ENCODE results near the gene DGKZ.

The DGKZ gene

DNA sequence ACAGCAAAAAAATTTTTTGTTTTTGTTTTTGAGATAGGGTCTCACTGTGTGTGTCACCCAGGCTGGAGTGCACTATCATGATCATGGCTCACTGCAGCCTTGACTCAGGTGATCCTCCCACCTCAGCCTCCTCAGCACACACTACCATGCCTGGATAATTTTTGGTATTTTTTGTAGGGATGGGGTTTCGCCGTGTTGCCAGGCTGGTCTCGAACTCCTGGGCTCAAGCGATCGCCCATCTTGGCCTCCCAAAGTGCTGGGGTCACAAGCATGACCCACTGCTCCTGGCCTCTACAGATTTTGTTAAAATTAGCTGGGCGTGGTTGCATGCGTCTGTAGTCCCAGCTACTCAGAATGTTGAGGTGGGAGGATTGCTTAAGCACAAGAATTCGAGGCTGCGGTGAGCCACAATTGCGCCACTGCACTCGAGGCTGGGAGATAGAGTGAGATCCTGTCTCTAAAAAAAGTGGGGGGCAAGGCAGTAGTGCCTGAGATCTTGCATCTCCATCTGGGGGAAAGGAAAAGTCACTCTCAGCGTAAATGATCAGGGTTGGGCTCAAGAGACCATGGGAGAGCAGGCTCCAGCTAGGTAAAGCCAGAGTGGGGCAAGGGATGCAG is 10.6 kb upstream of the DGKZ start:
- Histone ChIP-seq H3K27ac (ENCODE audit: low read depth, low read length) (no peak overlapping the region), H3K9ac (ENCODE audit: low read depth, low read length) (no peak overlapping the region), H3K36me3 (ENCODE audit: insufficient read depth, low read length) (no peaks in the 10 kb centered on the region), H3K4me3 (ENCODE audit: low read length) (no peak overlapping the region), H3K27me3 (ENCODE audit: insufficient read depth, low read length) (peaks cover 32% of the 10 kb centered on the region), H3K9me3 (ENCODE audit: insufficient read depth, low read depth, low read length) (no peaks in the 10 kb centered on the region), H3K4me1 (ENCODE audit: insufficient read depth, low read length) (peaks cover 59% of the 10 kb centered on the region)
- WGBS: 92% methylated on average over 12 of the region's 12 CpGs

DNA sequence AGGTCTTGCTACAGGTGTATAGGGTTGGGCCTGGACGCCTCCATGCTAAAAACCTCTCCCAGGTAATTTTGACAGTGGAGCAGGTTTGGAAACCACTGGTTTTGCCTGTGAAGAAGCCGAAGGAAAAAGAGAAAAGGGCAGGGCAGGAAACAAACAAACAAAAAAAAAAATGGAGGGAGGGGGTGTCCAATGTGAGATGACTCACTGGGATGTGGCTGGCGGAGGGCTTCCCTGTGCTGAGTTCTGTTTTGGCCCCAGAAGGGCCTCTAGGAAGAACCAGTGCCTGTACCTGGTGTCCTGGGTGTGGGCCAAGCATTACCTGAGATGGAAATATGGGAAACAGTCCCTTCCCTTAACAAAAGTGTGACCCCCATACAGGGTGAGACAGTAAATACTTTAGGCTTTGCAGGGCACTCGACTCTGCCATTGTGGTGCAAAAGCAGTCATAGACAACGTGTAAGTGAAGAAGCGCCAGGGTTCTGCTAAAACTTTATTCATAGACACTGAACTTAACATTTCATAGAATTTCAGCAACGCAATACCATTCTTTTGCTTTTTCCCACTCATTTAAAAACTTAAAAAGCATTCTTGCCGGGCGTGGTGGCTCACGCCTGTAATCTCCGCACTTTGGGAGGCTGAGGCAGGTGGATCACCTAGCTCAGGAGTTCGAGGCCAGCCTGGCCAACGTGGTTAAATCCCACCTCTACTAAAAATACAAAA is 9.5 kb upstream of the DGKZ start:
- Histone ChIP-seq H3K4me1 (ENCODE audit: insufficient read depth, low read length) (peaks cover 62% of the 10 kb centered on the region), H3K9ac (ENCODE audit: low read depth, low read length) (no peak overlapping the region), H3K27me3 (ENCODE audit: insufficient read depth, low read length) (peaks cover 21% of the 10 kb centered on the region), H3K9me3 (ENCODE audit: insufficient read depth, low read depth, low read length) (no peaks in the 10 kb centered on the region), H3K4me3 (ENCODE audit: low read length) (no peak overlapping the region), H3K36me3 (ENCODE audit: insufficient read depth, low read length) (no peaks in the 10 kb centered on the region), H3K27ac (ENCODE audit: low read depth, low read length) (peak overlapping the region; percentile 10; the same call in 1 of the 2 replicates)
- 80% methylated on average over 13 of the region's 13 CpGs for WGBS

DNA sequence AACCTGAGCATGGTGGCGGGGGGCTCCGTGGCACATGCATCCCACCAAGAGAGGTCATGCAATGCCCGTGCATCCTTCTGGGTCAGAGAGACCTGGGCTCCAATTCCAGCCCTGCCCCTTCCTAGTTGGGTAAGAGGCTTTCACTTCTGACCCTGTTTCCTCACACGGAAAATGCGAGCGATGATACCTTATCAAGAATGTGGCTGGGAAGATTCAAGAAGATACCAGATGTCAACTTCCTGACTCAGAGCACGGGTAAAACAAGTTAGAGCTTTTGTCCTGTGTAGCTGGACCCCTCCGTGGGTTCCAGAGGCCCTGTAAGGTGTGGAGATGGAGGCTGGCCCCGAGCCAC is 8.7 kb upstream of the DGKZ start:
- Histone ChIP-seq H3K27ac (ENCODE audit: low read depth, low read length) (peak overlapping the region; percentile 93), H3K4me3 (ENCODE audit: low read length) (peak overlapping the region; percentile 35), H3K27me3 (ENCODE audit: insufficient read depth, low read length) (peaks cover 13% of the 10 kb centered on the region), H3K36me3 (ENCODE audit: insufficient read depth, low read length) (no peaks in the 10 kb centered on the region), H3K9me3 (ENCODE audit: insufficient read depth, low read depth, low read length) (no peaks in the 10 kb centered on the region), H3K9ac (ENCODE audit: low read depth, low read length) (peak overlapping the region; percentile 17; the same call in 1 of the 2 replicates), H3K4me1 (ENCODE audit: insufficient read depth, low read length) (peaks cover 70% of the 10 kb centered on the region)
- 26% methylated on average over 9 of the region's 9 CpGs for WGBS

DNA sequence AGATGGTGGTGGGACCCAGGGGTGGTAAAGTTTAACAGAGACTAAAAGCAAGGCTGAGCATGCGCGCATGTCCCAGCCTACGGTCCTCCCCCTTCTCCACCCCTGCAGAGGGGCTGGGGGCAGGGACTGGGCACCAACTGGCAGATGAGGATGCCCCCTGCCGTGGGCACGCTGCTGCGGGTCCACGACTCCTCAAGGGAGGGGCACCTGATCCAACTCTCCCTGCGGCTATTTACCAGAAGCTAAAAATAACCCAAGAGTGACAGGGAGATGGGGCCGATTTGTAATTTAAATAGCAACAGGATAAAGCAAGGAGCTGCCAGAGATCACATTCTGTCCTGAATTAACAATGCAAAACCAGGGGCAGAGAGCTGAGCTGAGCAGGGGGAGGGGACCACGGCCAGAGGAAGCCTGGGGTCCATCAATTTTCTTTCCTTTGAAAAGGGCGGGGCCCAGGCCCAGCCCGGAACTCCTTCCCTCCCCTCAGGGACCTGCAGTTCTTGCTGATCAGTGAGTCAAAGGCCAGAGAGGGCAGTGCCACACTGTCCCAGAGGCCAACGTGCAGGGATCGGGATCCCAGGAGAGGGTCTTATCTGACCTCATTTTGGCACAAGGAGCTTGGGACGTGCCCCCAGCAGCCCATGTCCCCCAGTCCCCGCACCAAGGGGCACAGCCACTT is 8.1 kb upstream of the DGKZ start:
- Histone ChIP-seq H3K9me3 (ENCODE audit: insufficient read depth, low read depth, low read length) (no peaks in the 10 kb centered on the region), H3K36me3 (ENCODE audit: insufficient read depth, low read length) (no peaks in the 10 kb centered on the region), H3K27me3 (ENCODE audit: insufficient read depth, low read length) (peaks cover 7% of the 10 kb centered on the region), H3K4me3 (ENCODE audit: low read length) (peak overlapping the region; percentile 35), H3K4me1 (ENCODE audit: insufficient read depth, low read length) (peaks cover 76% of the 10 kb centered on the region), H3K9ac (ENCODE audit: low read depth, low read length) (peak overlapping the region; percentile 32; the same call in 1 of the 2 replicates), H3K27ac (ENCODE audit: low read depth, low read length) (peak overlapping the region; percentile 93)
- 6% methylated on average over 16 of the region's 16 CpGs for WGBS

DNA sequence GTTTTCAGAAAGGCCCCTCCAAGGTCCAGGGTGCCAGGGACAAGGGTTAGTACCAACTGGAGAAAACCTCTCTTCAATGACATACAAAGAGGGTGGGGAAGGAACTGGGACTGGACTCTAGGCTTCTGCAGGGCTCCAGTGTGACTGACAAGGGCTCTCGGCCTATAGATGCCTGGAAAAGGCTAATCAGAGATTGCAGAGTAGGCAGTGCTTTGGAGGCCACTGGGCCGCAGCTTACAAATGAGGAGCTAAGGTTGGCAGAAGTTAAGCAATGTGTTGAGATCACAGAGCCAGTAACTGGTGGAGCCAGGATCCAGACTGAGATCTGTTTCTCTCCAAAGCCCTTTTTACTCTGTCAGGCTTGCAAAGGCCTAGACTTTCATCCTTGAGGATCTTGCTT is 7.4 kb upstream of the DGKZ start:
- Histone ChIP-seq H3K9ac (ENCODE audit: low read depth, low read length) (0 out of 2 replicates have a peak overlapping the region, but pooled peaks have one; percentile 32), H3K27me3 (ENCODE audit: insufficient read depth, low read length) (peaks cover under 1% of the 10 kb centered on the region; the same call in 1 of the 2 replicates), H3K9me3 (ENCODE audit: insufficient read depth, low read depth, low read length) (no peaks in the 10 kb centered on the region), H3K27ac (ENCODE audit: low read depth, low read length) (peak overlapping the region; percentile 93), H3K4me1 (ENCODE audit: insufficient read depth, low read length) (peaks cover 79% of the 10 kb centered on the region), H3K4me3 (ENCODE audit: low read length) (peak overlapping the region; percentile 35; the same call in 1 of the 2 replicates), H3K36me3 (ENCODE audit: insufficient read depth, low read length) (no peaks in the 10 kb centered on the region)
- 81% methylated on average over 2 of the region's 2 CpGs for WGBS

DNA sequence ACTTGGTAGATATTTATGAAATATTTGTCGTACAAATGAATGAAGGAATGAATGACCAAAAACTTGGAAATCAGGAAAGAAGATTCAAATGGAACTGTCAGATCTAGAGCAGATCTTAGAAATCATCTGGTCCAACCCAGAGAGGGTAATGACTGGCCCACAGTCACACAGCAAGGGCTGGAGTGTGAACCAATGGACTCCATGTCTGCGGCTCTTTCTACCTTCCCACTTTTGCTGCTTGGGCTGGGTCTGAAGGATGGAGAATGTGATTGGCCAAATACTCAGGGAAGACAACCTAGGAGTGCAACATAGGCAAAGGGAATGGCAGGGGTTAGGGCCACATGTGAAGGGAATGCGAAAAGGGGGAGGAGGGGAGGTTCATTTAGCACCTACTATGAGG is 5.8 kb upstream of the DGKZ start:
- Histone ChIP-seq H3K9me3 (ENCODE audit: insufficient read depth, low read depth, low read length) (no peaks in the 10 kb centered on the region), H3K9ac (ENCODE audit: low read depth, low read length) (no peak overlapping the region), H3K4me3 (ENCODE audit: low read length) (no peak overlapping the region), H3K4me1 (ENCODE audit: insufficient read depth, low read length) (peaks cover 75% of the 10 kb centered on the region), H3K36me3 (ENCODE audit: insufficient read depth, low read length) (no peaks in the 10 kb centered on the region), H3K27me3 (ENCODE audit: insufficient read depth, low read length) (peaks cover 10% of the 10 kb centered on the region; the same call in 1 of the 2 replicates), H3K27ac (ENCODE audit: low read depth, low read length) (no peak overlapping the region)
- WGBS: 90% methylated on average over 3 of the region's 3 CpGs

DNA sequence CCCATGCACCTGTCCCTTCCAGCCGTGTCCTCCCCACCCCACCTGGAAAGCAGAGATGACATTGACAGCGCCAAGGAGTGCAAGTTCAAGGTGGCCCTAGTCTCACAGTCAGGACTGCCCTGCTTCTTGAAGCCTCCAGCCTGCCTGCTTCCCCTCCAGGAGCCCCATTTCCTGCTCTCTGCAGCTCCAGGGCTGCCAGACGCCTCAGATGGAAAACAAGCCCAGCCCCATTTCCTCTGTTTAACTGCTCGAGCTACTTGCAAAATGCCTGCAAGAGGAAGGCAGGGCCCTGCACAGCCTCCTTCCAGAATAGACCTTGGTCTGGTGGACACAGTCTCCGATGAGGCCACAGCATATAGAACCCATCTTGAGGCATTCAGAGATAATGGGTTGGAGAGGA is 5.0 kb upstream of the DGKZ start:
- Histone ChIP-seq H3K27ac (ENCODE audit: low read depth, low read length) (no peak overlapping the region), H3K27me3 (ENCODE audit: insufficient read depth, low read length) (peaks cover 15% of the 10 kb centered on the region; the same call in 1 of the 2 replicates), H3K36me3 (ENCODE audit: insufficient read depth, low read length) (no peaks in the 10 kb centered on the region), H3K4me1 (ENCODE audit: insufficient read depth, low read length) (peaks cover 75% of the 10 kb centered on the region), H3K9me3 (ENCODE audit: insufficient read depth, low read depth, low read length) (no peaks in the 10 kb centered on the region), H3K9ac (ENCODE audit: low read depth, low read length) (no peak overlapping the region), H3K4me3 (ENCODE audit: low read length) (no peak overlapping the region)
- WGBS: 53% methylated on average over 5 of the region's 5 CpGs

DNA sequence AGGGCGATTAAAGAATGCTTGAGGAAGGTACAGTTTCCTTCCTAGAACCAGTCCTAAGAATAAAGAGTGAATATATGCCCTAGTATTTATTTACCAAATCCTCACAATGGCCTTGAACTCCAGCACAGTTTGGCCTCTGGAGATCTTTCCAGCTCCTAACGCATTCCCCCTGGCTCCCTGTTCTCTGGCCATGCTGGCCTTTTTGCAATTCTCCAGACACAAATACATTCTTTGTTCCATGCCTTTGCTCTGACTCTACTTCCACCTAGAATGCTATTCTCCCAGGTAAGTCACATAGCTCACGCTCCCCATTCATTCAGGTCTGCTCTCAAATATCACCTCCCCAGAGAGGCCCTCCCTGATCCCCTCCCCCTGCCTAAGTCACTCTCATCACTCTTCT is 3.7 kb upstream of the DGKZ start:
- H3K4me1 ChIP-seq (ENCODE audit: insufficient read depth, low read length): peaks cover 69% of the 10 kb centered on the region
- H3K4me3 ChIP-seq (ENCODE audit: low read length): no peak overlapping the region
- H3K27me3 ChIP-seq (ENCODE audit: insufficient read depth, low read length): peaks cover 15% of the 10 kb centered on the region; the same call in 1 of the 2 replicates
- H3K36me3 ChIP-seq (ENCODE audit: insufficient read depth, low read length): no peaks in the 10 kb centered on the region
- H3K9me3 ChIP-seq (ENCODE audit: insufficient read depth, low read depth, low read length): no peaks in the 10 kb centered on the region
- peak overlapping the region; percentile 45; the same call in 1 of the 2 replicates for H3K27ac ChIP-seq (ENCODE audit: low read depth, low read length)
- H3K9ac ChIP-seq (ENCODE audit: low read depth, low read length): no peak overlapping the region
- 51% methylated on average over 2 of the region's 3 CpGs for WGBS

DNA sequence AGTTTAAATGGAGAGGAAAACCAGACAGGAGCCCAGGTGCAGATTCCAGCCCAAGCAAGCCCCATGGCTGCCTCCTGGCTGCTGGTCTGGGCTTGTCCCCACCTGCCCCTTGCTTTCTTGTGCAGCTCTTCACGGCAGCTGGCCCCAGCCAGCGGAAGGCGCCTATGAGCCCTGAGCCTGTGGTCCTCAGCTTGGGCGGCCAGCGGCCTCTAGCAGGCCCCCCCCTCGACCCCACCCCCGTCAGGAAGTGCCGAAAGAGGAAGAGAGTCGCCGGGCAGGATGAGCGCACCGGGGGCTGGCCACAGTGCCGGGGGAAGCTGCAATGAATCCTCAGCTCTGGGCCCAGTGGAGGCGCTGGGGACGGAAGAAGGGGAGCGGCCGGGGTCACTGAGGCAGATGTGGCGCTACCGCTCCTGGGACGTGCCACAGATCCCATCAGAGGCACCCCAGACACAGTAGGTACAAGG is 2.1 kb upstream of the DGKZ start:
- 49% methylated on average over 20 of the region's 20 CpGs for WGBS
- Histone ChIP-seq H3K27me3 (ENCODE audit: insufficient read depth, low read length) (peaks cover 15% of the 10 kb centered on the region; the same call in 1 of the 2 replicates), H3K4me1 (ENCODE audit: insufficient read depth, low read length) (peaks cover 72% of the 10 kb centered on the region), H3K27ac (ENCODE audit: low read depth, low read length) (0 out of 2 replicates have a peak overlapping the region, but pooled peaks have one; percentile 27), H3K36me3 (ENCODE audit: insufficient read depth, low read length) (peaks cover 6% of the 10 kb centered on the region; the same call in 1 of the 2 replicates), H3K9ac (ENCODE audit: low read depth, low read length) (no peak overlapping the region), H3K4me3 (ENCODE audit: low read length) (peak overlapping the region; percentile 18; the same call in 1 of the 2 replicates), H3K9me3 (ENCODE audit: insufficient read depth, low read depth, low read length) (no peaks in the 10 kb centered on the region)

DNA sequence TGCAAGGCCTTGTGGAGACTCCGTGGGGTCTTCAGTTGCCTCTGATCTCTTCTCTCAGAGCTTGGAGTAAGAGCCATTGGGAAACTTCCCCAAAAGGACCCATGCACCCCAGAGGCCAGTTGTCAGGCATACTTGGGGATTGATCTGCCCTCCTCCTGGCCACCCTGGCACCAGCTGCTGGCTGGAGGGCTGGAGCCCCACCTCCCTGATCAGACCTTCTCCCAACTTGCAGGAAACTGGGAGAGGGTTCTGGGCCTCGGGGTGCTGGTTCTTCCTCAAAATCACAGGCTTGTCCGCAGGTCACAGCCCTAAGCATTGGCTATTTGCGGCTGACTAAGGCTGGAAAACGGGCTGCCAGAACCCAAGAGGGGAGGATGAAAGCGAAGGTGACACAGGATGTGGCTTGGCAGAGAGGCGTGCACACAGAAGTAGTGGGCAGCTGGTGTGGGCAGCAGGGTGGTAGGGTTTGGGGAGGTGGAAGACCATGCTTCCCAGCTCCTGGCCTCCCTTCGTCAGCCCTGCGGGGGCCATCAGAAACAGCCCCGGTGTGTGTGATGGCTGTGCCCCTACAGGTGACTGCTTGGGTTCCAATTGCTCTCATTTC is 1.3 kb upstream of the DGKZ start:
- H3K9ac ChIP-seq (ENCODE audit: low read depth, low read length): no peak overlapping the region

More for the DNA sequence above, 1.3 kb upstream of the DGKZ start:
- H3K36me3 ChIP-seq (ENCODE audit: insufficient read depth, low read length): peaks cover 6% of the 10 kb centered on the region; the same call in 1 of the 2 replicates
- no peaks in the 10 kb centered on the region for H3K9me3 ChIP-seq (ENCODE audit: insufficient read depth, low read depth, low read length)
- H3K27me3 ChIP-seq (ENCODE audit: insufficient read depth, low read length): peaks cover 15% of the 10 kb centered on the region; the same call in 1 of the 2 replicates
- H3K4me1 ChIP-seq (ENCODE audit: insufficient read depth, low read length): peaks cover 66% of the 10 kb centered on the region
- H3K4me3 ChIP-seq (ENCODE audit: low read length): peak overlapping the region; percentile 18; the same call in 1 of the 2 replicates
- 88% methylated on average over 10 of the region's 10 CpGs for WGBS
- H3K27ac ChIP-seq (ENCODE audit: low read depth, low read length): no peak overlapping the region

Data from HUES64 (cell line).